Colonic mucosa (tissue), 4 donors: ENCODE measurements around the gene ETV5. TPM values are rescaled to one million over a fixed set of nuclear protein-coding genes. Genes with fewer than 3 reads are reported as not detected.

Experiments
- DNase-seq: peaks from one replicate; pipeline ENCODE4 v3.0.0-alpha.2; 2020
- H3K27ac ChIP-seq: fragments of 200-600 bp; one replicate; pipeline ENCODE4 v1.8.0; 2021
- H3K27me3 ChIP-seq: fragments of 200-600 bp; one replicate; pipeline ENCODE4 v1.8.0; 2021
- H3K36me3 ChIP-seq: fragments of 200-600 bp; one replicate; pipeline ENCODE4 v1.8.0; 2021
- H3K4me1 ChIP-seq: fragments of 200-600 bp; one replicate; pipeline ENCODE4 v1.8.0; 2021; ENCODE audit warnings: mild to moderate bottlenecking
- H3K4me3 ChIP-seq: fragments of 200-600 bp; one replicate; pipeline ENCODE4 v1.8.0; 2021
- H3K9ac ChIP-seq, 2 donors: one replicate each; pipeline ENCODE4 v1.7.0; 2013; ENCODE audit warnings: control low read depth in 2 of 2, low read depth in 2 of 2, low read length in 2 of 2
- H3K9me3 ChIP-seq: fragments of 200-600 bp; one replicate; pipeline ENCODE4 v1.8.0; 2021
- CTCF ChIP-seq: fragments of 200-600 bp; IDR thresholded peaks from one replicate; pipeline ENCODE4 v1.8.0; 2022; ENCODE audit warnings: antibody characterized with exemption, mild to moderate bottlenecking
- intact Hi-C: fragments of 100-400 bp; cut with DNase I; formaldehyde crosslinking; loops from one replicate; pipeline ENCODE4 v1.14.1; 2022
- total RNA-seq, 2 donors: library from RNA; stranded (reverse); fragmentation: NEBNext Ultra II Directional in 1 of 2; extraction: Animal tissue kit (Norgen Biotek cat#: 25700) in 1 of 2; gene quantifications; one replicate each; pipeline ENCODE4 v1.2.1, GENCODE V29; 2021
- donor health status: healthy.
- donor health status: DM: no; HTN: no; CAD: no.
- donor health status: DM: no; HTN: no; CAD: no.

ETV5 gene
- total RNA-seq, 2 donors from 2014 or later, result 3.1 TPM

- TF ChIP-seq CTCF, result no peak
These were observed 62.1 kb downstream of the ETV5 start for GRCh38 chr3:186046838-186047237.

GRCh38 chr3:186044968-186045367 lies 63.9 kb downstream of the ETV5 start:
- no peak for DNase-seq
- Histone ChIP-seq H3K9ac (no peak overlapping the region), H3K27me3 (no peaks in the 10 kb centered on the region), H3K27ac (no peak overlapping the region), H3K36me3 (no peaks in the 10 kb centered on the region), H3K9me3 (no peaks in the 10 kb centered on the region), H3K4me1 (no peaks in the 10 kb centered on the region), H3K4me3 (no peak overlapping the region)
- intact Hi-C loops, result no loop called here
- TF ChIP-seq CTCF, result no peak

More at GRCh38 chr3:186046838-186047237, 62.1 kb downstream of the ETV5 start:
- Histone ChIP-seq H3K4me3 (no peak overlapping the region), H3K9ac (no peak overlapping the region), H3K9me3 (no peaks in the 10 kb centered on the region), H3K36me3 (no peaks in the 10 kb centered on the region), H3K27ac (no peak overlapping the region), H3K27me3 (no peaks in the 10 kb centered on the region), H3K4me1 (no peaks in the 10 kb centered on the region)
- no peak for DNase-seq
- intact Hi-C loops, result no loop called here

- no peak for DNase-seq
These were observed 64.5 kb downstream of the ETV5 start for GRCh38 chr3:186044427-186044826.

GRCh38 chr3:186042521-186043202 lies 66.2 kb downstream of the ETV5 start:
- Histone ChIP-seq H3K4me3 (no peak overlapping the region), H3K27me3 (no peaks in the 10 kb centered on the region), H3K9ac (no peak overlapping the region), H3K4me1 (no peaks in the 10 kb centered on the region), H3K36me3 (no peaks in the 10 kb centered on the region), H3K9me3 (no peaks in the 10 kb centered on the region), H3K27ac (no peak overlapping the region)
- no peak for TF ChIP-seq CTCF
- no peak for DNase-seq
- intact Hi-C loops, result no loop called here

More at GRCh38 chr3:186044427-186044826, 64.5 kb downstream of the ETV5 start:
- Histone ChIP-seq H3K36me3 (no peaks in the 10 kb centered on the region), H3K9ac (no peak overlapping the region), H3K27ac (no peak overlapping the region), H3K4me3 (no peak overlapping the region), H3K9me3 (no peaks in the 10 kb centered on the region), H3K4me1 (no peaks in the 10 kb centered on the region), H3K27me3 (no peaks in the 10 kb centered on the region)
- intact Hi-C loops, result no loop called here
- TF ChIP-seq CTCF, result no peak

- H3K4me1 ChIP-seq, result no peaks in the 10 kb centered on the region
- H3K36me3 ChIP-seq, result no peaks in the 10 kb centered on the region
- no peaks in the 10 kb centered on the region for H3K27me3 ChIP-seq
- H3K9me3 ChIP-seq, result no peaks in the 10 kb centered on the region
- intact Hi-C loops, result no loop called here
- no peak overlapping the region for H3K27ac ChIP-seq
- no peak overlapping the region for H3K9ac ChIP-seq
- H3K4me3 ChIP-seq, result no peak overlapping the region
- TF ChIP-seq CTCF, result no peak
- no peak for DNase-seq
These were observed 66.9 kb downstream of the ETV5 start for GRCh38 chr3:186042036-186042435.
